HepG2 (cell line): Measurements from ENCODE around the gene NTMT1. TPM values are rescaled to one million over a fixed set of nuclear protein-coding genes. Genes with fewer than 3 reads are reported as not detected.

Source experiments
- ATF7 ChIP-seq, 2 experiments: fragments of 450-650 bp in 1 of 2; sonication (generic) in 1 of 2; formaldehyde crosslinking in 1 of 2; IDR thresholded peaks; 2 replicates each; pipeline versions ENCODE4 v1.4.0 to v1.6.1; 2016 to 2020; ENCODE audit warnings: antibody characterized with exemption in 1 of 2, mild to moderate bottlenecking in 1 of 2, missing genetic modification reagents in 1 of 2
- ATM ChIP-seq: fragments of 450-650 bp; IDR thresholded peaks from 2 replicates; pipeline ENCODE4 v1.7.1; 2017; ENCODE audit warnings: mild to moderate bottlenecking, borderline replicate concordance
- CCAR2 ChIP-seq: fragments of 200-400 bp; formaldehyde crosslinking; optimal IDR thresholded peaks from 2 replicates; pipeline ENCODE3; 2018; ENCODE audit warnings: low read depth, mild to moderate bottlenecking, low read length, moderate library complexity
- CENPT ChIP-seq: sonication (generic); formaldehyde crosslinking; IDR thresholded peaks from 2 replicates; pipeline ENCODE4 v1.8.0; 2022; ENCODE audit warnings: low read depth, mild to moderate bottlenecking, moderate library complexity, missing genetic modification reagents
- CHD2 ChIP-seq: IDR thresholded peaks from 2 replicates; pipeline ENCODE4 v1.6.1; 2011; ENCODE audit warnings: low read depth, low read length, improper control_type of control experiment
- CREB3 ChIP-seq: sonication (generic); formaldehyde crosslinking; IDR thresholded peaks from 2 replicates; pipeline ENCODE4 v1.5.0; 2020; ENCODE audit warnings: missing genetic modification reagents
- DMAP1 ChIP-seq: IDR thresholded peaks from 2 replicates; pipeline ENCODE4 v1.6.1; 2016
- FOXJ3 ChIP-seq: sonication (generic); formaldehyde crosslinking; IDR thresholded peaks from 2 replicates; pipeline ENCODE4 v1.4.0; 2020; ENCODE audit warnings: missing genetic modification reagents, mild to moderate bottlenecking, borderline replicate concordance
- HNRNPUL1 ChIP-seq: fragments of 200-400 bp; formaldehyde crosslinking; IDR thresholded peaks from 2 replicates; pipeline ENCODE4 v1.6.1; 2017; ENCODE audit warnings: low read depth, mild to moderate bottlenecking, low read length, moderate library complexity
- MBNL3 ChIP-seq: fragments of 250-450 bp; sonication (Bioruptor Pico); conservative IDR thresholded peaks from 2 replicates; pipeline ENCODE4 v1.8.0; 2022; ENCODE audit warnings: mild to moderate bottlenecking, inconsistent platforms
- MZF1 ChIP-seq: sonication (generic); formaldehyde crosslinking; IDR thresholded peaks from 2 replicates; pipeline ENCODE4 v1.8.1; 2023; ENCODE audit warnings: mild to moderate bottlenecking, missing genetic modification reagents, borderline replicate concordance
- NFKBIZ ChIP-seq: IDR thresholded peaks from 2 replicates; pipeline ENCODE4 v1.6.1; 2018; ENCODE audit warnings: missing genetic modification reagents, missing compliant biosample characterization
- PAX8 ChIP-seq: sonication (generic); formaldehyde crosslinking; IDR thresholded peaks from 2 replicates; pipeline ENCODE4 v1.8.0; 2022; ENCODE audit warnings: mild to moderate bottlenecking, missing genetic modification reagents, borderline replicate concordance
- PHF20 ChIP-seq: sonication (generic); formaldehyde crosslinking; IDR thresholded peaks from 2 replicates; pipeline ENCODE4 v1.5.0; 2020; ENCODE audit warnings: mild to moderate bottlenecking, missing genetic modification reagents
- RXRA ChIP-seq: sonication (generic); formaldehyde crosslinking; IDR thresholded peaks from 2 replicates; pipeline ENCODE4 v1.5.1; 2020; ENCODE audit warnings: missing genetic modification reagents
- SAP130 ChIP-seq: IDR thresholded peaks from 2 replicates; pipeline ENCODE4 v1.6.1; 2016; ENCODE audit warnings: low read depth
- SKI ChIP-seq: fragments of 450-650 bp; IDR thresholded peaks from one replicate; pipeline ENCODE4 v1.6.1; 2018; ENCODE audit warnings: mild to moderate bottlenecking; ENCODE audit not compliant: partially characterized antibody
- TBX3 ChIP-seq: fragments of 450-650 bp; IDR thresholded peaks from 2 replicates; pipeline ENCODE4 v1.6.1; 2017; ENCODE audit warnings: antibody characterized with exemption, mild to moderate bottlenecking, inconsistent platforms, borderline replicate concordance
- ZIK1 ChIP-seq: sonication (generic); formaldehyde crosslinking; IDR thresholded peaks from 2 replicates; pipeline ENCODE4 v1.5.0; 2020; ENCODE audit warnings: mild to moderate bottlenecking, low read depth, missing genetic modification reagents, borderline replicate concordance
- ZMYM3 ChIP-seq: sonication (generic); formaldehyde crosslinking; IDR thresholded peaks from 2 replicates; pipeline ENCODE4 v1.5.1; 2020; ENCODE audit warnings: mild to moderate bottlenecking, missing genetic modification reagents
- ZNF276 ChIP-seq: sonication (generic); formaldehyde crosslinking; IDR thresholded peaks from 2 replicates; pipeline ENCODE4 v1.4.0; 2020; ENCODE audit warnings: mild to moderate bottlenecking, low read depth, missing genetic modification reagents
- ZNF709 ChIP-seq: sonication (generic); formaldehyde crosslinking; IDR thresholded peaks from 2 replicates; pipeline ENCODE4 v1.5.0; 2020; ENCODE audit warnings: mild to moderate bottlenecking, missing genetic modification reagents
- ZNF788 ChIP-seq: sonication (generic); formaldehyde crosslinking; IDR thresholded peaks from 2 replicates; pipeline ENCODE4 v1.5.0; 2020; ENCODE audit warnings: mild to moderate bottlenecking, missing genetic modification reagents, borderline replicate concordance
- polyA plus RNA-seq, 8 experiments: library from polyadenylated mRNA; depleted of rRNA in 3 of 8; stranded (reverse) in 7 of 8; unstranded in 1 of 8; fragments of >200 nt; fragmentation: Illumina TruSeq in 4 of 8; extraction: Trizol in 4 of 8; gene quantifications; 2 replicates each; pipeline versions ENCODE4 v1.2.1 to v1.2.3, GENCODE V29; 2011 to 2016; ENCODE audit warnings: low read depth in 4 of 8, missing spikeins in 1 of 8, mixed read lengths in 1 of 8; ENCODE audit not compliant: insufficient read depth in 1 of 8
- total RNA-seq, 5 experiments: library from RNA; depleted of rRNA; stranded (reverse); fragments of >200 nt; fragmentation: Illumina TruSeq; extraction: Trizol; gene quantifications; 2 replicates each; pipeline ENCODE4 v1.2.3, GENCODE V29; 2016; ENCODE audit warnings: low read depth in 1 of 5
- TF ChIP-seq, protein P1 (sequence below): sonication (generic); formaldehyde crosslinking; IDR thresholded peaks from 2 replicates; pipeline ENCODE4 v1.4.0; 2020; ENCODE audit warnings: missing genetic modification reagents, borderline replicate concordance

NTMT1 gene
- total and polyA plus RNA-seq, 2 of the 13 experiments (the other 11 are each of a cell fraction or from before 2014, with no cell fraction given), result 49.1 to 53.8 TPM

- TF ChIP-seq ZNF709 (CRISPR knock-in tag), result no peak
- peak; percentile 63 for TF ChIP-seq CCAR2
- no peak for TF ChIP-seq CENPT (CRISPR knock-in tag)
- peak; percentile 98 for TF ChIP-seq ZMYM3 (CRISPR knock-in tag)
- TF ChIP-seq MZF1 (CRISPR knock-in tag), result no peak
- no peak for TF ChIP-seq PHF20 (CRISPR knock-in tag)
- no peak for TF ChIP-seq ZIK1 (CRISPR knock-in tag)
- peak; percentile 57; the same call in 1 of the 2 replicates for TF ChIP-seq DMAP1
- TF ChIP-seq NFKBIZ (CRISPR knock-in tag), result no peak
- peak; percentile 19; the same call in 1 of the 2 replicates for TF ChIP-seq ZNF788 (CRISPR knock-in tag)
- TF ChIP-seq, protein P1, sequence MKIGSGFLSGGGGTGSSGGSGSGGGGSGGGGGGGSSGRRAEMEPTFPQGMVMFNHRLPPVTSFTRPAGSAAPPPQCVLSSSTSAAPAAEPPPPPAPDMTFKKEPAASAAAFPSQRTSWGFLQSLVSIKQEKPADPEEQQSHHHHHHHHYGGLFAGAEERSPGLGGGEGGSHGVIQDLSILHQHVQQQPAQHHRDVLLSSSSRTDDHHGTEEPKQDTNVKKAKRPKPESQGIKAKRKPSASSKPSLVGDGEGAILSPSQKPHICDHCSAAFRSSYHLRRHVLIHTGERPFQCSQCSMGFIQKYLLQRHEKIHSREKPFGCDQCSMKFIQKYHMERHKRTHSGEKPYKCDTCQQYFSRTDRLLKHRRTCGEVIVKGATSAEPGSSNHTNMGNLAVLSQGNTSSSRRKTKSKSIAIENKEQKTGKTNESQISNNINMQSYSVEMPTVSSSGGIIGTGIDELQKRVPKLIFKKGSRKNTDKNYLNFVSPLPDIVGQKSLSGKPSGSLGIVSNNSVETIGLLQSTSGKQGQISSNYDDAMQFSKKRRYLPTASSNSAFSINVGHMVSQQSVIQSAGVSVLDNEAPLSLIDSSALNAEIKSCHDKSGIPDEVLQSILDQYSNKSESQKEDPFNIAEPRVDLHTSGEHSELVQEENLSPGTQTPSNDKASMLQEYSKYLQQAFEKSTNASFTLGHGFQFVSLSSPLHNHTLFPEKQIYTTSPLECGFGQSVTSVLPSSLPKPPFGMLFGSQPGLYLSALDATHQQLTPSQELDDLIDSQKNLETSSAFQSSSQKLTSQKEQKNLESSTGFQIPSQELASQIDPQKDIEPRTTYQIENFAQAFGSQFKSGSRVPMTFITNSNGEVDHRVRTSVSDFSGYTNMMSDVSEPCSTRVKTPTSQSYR (CRISPR knock-in tag), result no peak; the same call in 1 of the 2 replicates
- TF ChIP-seq CHD2, result no peak
- TF ChIP-seq SAP130 (CRISPR knock-in tag), result peak; percentile 86
- TF ChIP-seq ATF7 (IDR thresholded peaks at IDR 0.05), result no peak
- TF ChIP-seq ATF7 (CRISPR knock-in tag; IDR thresholded peaks at IDR 0.05), result no peak; the same call in 1 of the 2 replicates
- no peak for TF ChIP-seq CREB3 (CRISPR knock-in tag)
- no peak for TF ChIP-seq PAX8 (CRISPR knock-in tag)
- no peak for TF ChIP-seq MBNL3 (CRISPR knock-in tag)
- TF ChIP-seq SKI, result no peak
- TF ChIP-seq TBX3, result no peak
- no peak for TF ChIP-seq ATM
- TF ChIP-seq HNRNPUL1, result no peak
- TF ChIP-seq ZNF276 (CRISPR knock-in tag), result no peak
- TF ChIP-seq FOXJ3 (CRISPR knock-in tag), result peak; percentile 31; the same call in 1 of the 2 replicates
- TF ChIP-seq RXRA (CRISPR knock-in tag), result peak; percentile 90
Measured at GRCh38 chr9:129606161-129607026, 19.6 kb upstream of the NTMT1 start (continued).
